PC-9 (cell line): ENCODE measurements around the gene EML5. TPM values are rescaled to one million over a fixed set of nuclear protein-coding genes. Genes with fewer than 3 reads are reported as not detected.

Source experiments
- BruUV-seq: library from RNA; stranded (reverse); fragments of 400-500 nt; replicated peaks from 2 replicates; lab custom pipeline; 2021; lab: Mats Ljungman, UMichigan
- CTCF ChIA-PET: fragments of 300-600 bp; sonication (Branson Sonifier 250); formaldehyde crosslinking; loops from one replicate; lab custom pipeline; 2022; ENCODE audit warnings: antibody characterized with exemption; lab: Charles Lee
- POLR2A ChIA-PET: fragments of 300-600 bp; sonication (Branson Sonifier 250); formaldehyde crosslinking; loops from one replicate; lab custom pipeline; 2022; ENCODE audit warnings: antibody characterized with exemption; ENCODE audit not compliant: unreplicated experiment; lab: Charles Lee
- DNase-seq, 2 experiments: peaks; one replicate each; pipeline versions ENCODE4 v3.0.0 to v3.0.0-alpha.2; 2015 to 2022; ENCODE audit warnings: mixed read lengths in 1 of 2
- H2AFZ ChIP-seq: fragments of 200-600 bp; sonication (generic); 2 replicates; pipeline ENCODE4 v1.8.1; 2017; ENCODE audit warnings: antibody characterized with exemption
- H3F3A ChIP-seq: fragments of 200-600 bp; sonication (generic); 2 replicates; pipeline ENCODE4 v1.8.1; 2017; ENCODE audit warnings: antibody characterized with exemption, mild to moderate bottlenecking, low read depth; ENCODE audit not compliant: insufficient read depth
- H3K27ac ChIP-seq: fragments of 200-600 bp; sonication (generic); 2 replicates; pipeline ENCODE4 v1.6.1; 2016; ENCODE audit warnings: mixed run types
- H3K27me3 ChIP-seq: fragments of 200-600 bp; sonication (generic); 2 replicates; pipeline ENCODE4 v1.6.1; 2016; ENCODE audit warnings: low read depth, mixed run types; ENCODE audit not compliant: insufficient read depth
- H3K36me3 ChIP-seq: fragments of 200-600 bp; sonication (generic); 2 replicates; pipeline ENCODE4 v1.6.1; 2016; ENCODE audit warnings: low read depth, mixed run types
- H3K4me1 ChIP-seq: fragments of 200-600 bp; sonication (generic); replicated peaks from 2 replicates; pipeline ENCODE4 v1.6.1; 2016; ENCODE audit warnings: mixed run types; ENCODE audit not compliant: insufficient read depth
- H3K4me2 ChIP-seq: fragments of 200-600 bp; sonication (generic); 2 replicates; pipeline ENCODE4 v1.6.1; 2017; ENCODE audit warnings: mixed run types
- H3K4me3 ChIP-seq: fragments of 200-600 bp; sonication (generic); 2 replicates; pipeline ENCODE4 v1.6.1; 2016; ENCODE audit warnings: mixed run types
- H3K79me2 ChIP-seq: fragments of 200-600 bp; sonication (generic); 2 replicates; pipeline ENCODE4 v1.6.1; 2017; ENCODE audit warnings: low read depth, mixed run types
- H3K9me2 ChIP-seq: fragments of 200-600 bp; sonication (generic); 2 replicates; pipeline ENCODE4 v1.8.1; 2017; ENCODE audit warnings: mild to moderate bottlenecking; ENCODE audit not compliant: insufficient read depth
- H3K9me3 ChIP-seq: fragments of 200-600 bp; sonication (generic); 2 replicates; pipeline ENCODE4 v1.8.1; 2016; ENCODE audit warnings: low read depth; ENCODE audit not compliant: insufficient read depth
- H4K20me1 ChIP-seq: fragments of 200-600 bp; sonication (generic); 2 replicates; pipeline ENCODE4 v1.8.1; 2017; ENCODE audit not compliant: insufficient read depth
- CTCF ChIP-seq: fragments of 200-600 bp; sonication (generic); conservative IDR thresholded peaks from 2 replicates; pipeline ENCODE4 v1.6.1; 2017; ENCODE audit warnings: mixed run types, antibody characterized with exemption, mild to moderate bottlenecking, moderate library complexity
- EZH2 ChIP-seq: fragments of 200-600 bp; sonication (generic); IDR thresholded peaks from 2 replicates; pipeline ENCODE4 v1.8.0; 2017; ENCODE audit warnings: antibody characterized with exemption, low read depth
- intact Hi-C: fragments of 100-400 bp; cut with micrococcal nuclease; formaldehyde crosslinking; loops from one replicate; pipeline ENCODE4 v1.10.0; 2022; ENCODE audit not compliant: unreplicated experiment
- total RNA-seq: library from RNA; stranded (reverse); gene quantifications from 2 replicates; pipeline ENCODE4 v1.2.3, GENCODE V29; 2021

The EML5 gene
- total RNA-seq, 1 experiment from 2014 or later: 0.46 TPM

- CTCF ChIA-PET: no interaction called here
- DNase-seq: no peak
- intact Hi-C loops: no loop called here
Observed at GRCh38 chr14:88798156-88798555, 5.4 kb upstream of the EML5 start.

GRCh38 chr14:88793259-88793625 is 489 bp upstream of the EML5 start:
- Histone ChIP-seq H3K27me3 (no peaks in the 10 kb centered on the region), H2AFZ (peak overlapping the region; percentile 80), H3K9me3 (no peaks in the 10 kb centered on the region), H3K4me1 (no peaks in the 10 kb centered on the region), H3K4me3 (peak overlapping the region; percentile 63; the same call in 1 of the 2 replicates), H3F3A (no peaks in the 10 kb centered on the region), H4K20me1 (no peaks in the 10 kb centered on the region), H3K27ac (no peak overlapping the region), H3K36me3 (no peaks in the 10 kb centered on the region), H3K4me2 (peak overlapping the region; percentile 88), H3K9me2 (no peaks in the 10 kb centered on the region), H3K79me2 (no peaks in the 10 kb centered on the region)
- no peak for DNase-seq
- intact Hi-C loops: loop anchor here (2.0 kb wide), 1 partner anchor 32 kb away; the partner anchor contains the start of gene TTC8
- no peak for TF ChIP-seq CTCF
- TF ChIP-seq EZH2: no peak
- ChIA-PET CTCF (no interaction called here), POLR2A (interaction anchor here (0.6 kb wide), 1 partner anchor 23 kb away, joined by 3 read pairs; no protein-coding TSS in a partner anchor)
- no TSS peak for BruUV-seq

More at GRCh38 chr14:88798156-88798555, 5.4 kb upstream of the EML5 start:
- Histone ChIP-seq H3K9me3 (no peaks in the 10 kb centered on the region), H2AFZ (no peak overlapping the region), H3F3A (no peaks in the 10 kb centered on the region), H3K36me3 (no peaks in the 10 kb centered on the region), H3K4me2 (no peak overlapping the region), H3K9me2 (no peaks in the 10 kb centered on the region), H3K4me1 (no peaks in the 10 kb centered on the region), H4K20me1 (no peaks in the 10 kb centered on the region), H3K79me2 (no peaks in the 10 kb centered on the region), H3K27me3 (no peaks in the 10 kb centered on the region), H3K27ac (no peak overlapping the region), H3K4me3 (no peak overlapping the region)
- POLR2A ChIA-PET: no interaction called here
- no peak for TF ChIP-seq CTCF
- no peak for TF ChIP-seq EZH2
- BruUV-seq: no TSS peak

- no peak for TF ChIP-seq CTCF
- Histone ChIP-seq H4K20me1 (no peaks in the 10 kb centered on the region), H3K4me2 (peak overlapping the region; percentile 88), H3K27me3 (no peaks in the 10 kb centered on the region), H2AFZ (peak overlapping the region; percentile 91), H3K79me2 (no peaks in the 10 kb centered on the region), H3K27ac (no peak overlapping the region), H3K36me3 (no peaks in the 10 kb centered on the region), H3K4me1 (no peaks in the 10 kb centered on the region), H3K9me2 (no peaks in the 10 kb centered on the region), H3K9me3 (no peaks in the 10 kb centered on the region), H3F3A (no peaks in the 10 kb centered on the region), H3K4me3 (peak overlapping the region; percentile 63)
- no peak for DNase-seq
- POLR2A ChIA-PET: no interaction called here
- BruUV-seq: no TSS peak
- CTCF ChIA-PET: no interaction called here
- intact Hi-C loops: loop anchor here (2.0 kb wide), 1 partner anchor 33 kb away; the partner anchor contains the start of gene TTC8
Observed at GRCh38 chr14:88791629-88792472, 902 bp downstream of the EML5 start.
